Suprapubic skin (tissue), 3 donors: ENCODE measurements around the gene EXPH5.

ENCODE experiments used
- EP300 ChIP-seq: sonication (generic); formaldehyde crosslinking; IDR thresholded peaks from one replicate; pipeline ENCODE4 v1.6.1; 2017; ENCODE audit warnings: antibody characterized with exemption
- POLR2A ChIP-seq, 2 donors: fragments of 450-650 bp; IDR thresholded peaks; one replicate each; pipeline ENCODE4 v1.6.1; 2017; ENCODE audit warnings: antibody characterized with exemption in 2 of 2, mild to moderate bottlenecking in 2 of 2, moderate library complexity in 2 of 2
- TF ChIP-seq, protein P1 (sequence below), 2 donors: fragments of 200-600 bp in 1 of 2; fragments of 450-650 bp in 1 of 2; sonication (generic) in 1 of 2; IDR thresholded peaks; one replicate each; pipeline ENCODE4 v1.5.1; 2016 to 2019; ENCODE audit warnings: antibody characterized with exemption in 2 of 2, mild to moderate bottlenecking in 1 of 2, moderate library complexity in 1 of 2

GRCh38 chr11:108511851-108512474 lies 81.6 kb downstream of the EXPH5 start:
- TF ChIP-seq, protein P1, sequence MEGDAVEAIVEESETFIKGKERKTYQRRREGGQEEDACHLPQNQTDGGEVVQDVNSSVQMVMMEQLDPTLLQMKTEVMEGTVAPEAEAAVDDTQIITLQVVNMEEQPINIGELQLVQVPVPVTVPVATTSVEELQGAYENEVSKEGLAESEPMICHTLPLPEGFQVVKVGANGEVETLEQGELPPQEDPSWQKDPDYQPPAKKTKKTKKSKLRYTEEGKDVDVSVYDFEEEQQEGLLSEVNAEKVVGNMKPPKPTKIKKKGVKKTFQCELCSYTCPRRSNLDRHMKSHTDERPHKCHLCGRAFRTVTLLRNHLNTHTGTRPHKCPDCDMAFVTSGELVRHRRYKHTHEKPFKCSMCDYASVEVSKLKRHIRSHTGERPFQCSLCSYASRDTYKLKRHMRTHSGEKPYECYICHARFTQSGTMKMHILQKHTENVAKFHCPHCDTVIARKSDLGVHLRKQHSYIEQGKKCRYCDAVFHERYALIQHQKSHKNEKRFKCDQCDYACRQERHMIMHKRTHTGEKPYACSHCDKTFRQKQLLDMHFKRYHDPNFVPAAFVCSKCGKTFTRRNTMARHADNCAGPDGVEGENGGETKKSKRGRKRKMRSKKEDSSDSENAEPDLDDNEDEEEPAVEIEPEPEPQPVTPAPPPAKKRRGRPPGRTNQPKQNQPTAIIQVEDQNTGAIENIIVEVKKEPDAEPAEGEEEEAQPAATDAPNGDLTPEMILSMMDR (IDR thresholded peaks at IDR 0.05) = no peak
- TF ChIP-seq EP300 (no peak), POLR2A (IDR thresholded peaks at IDR 0.05) (no peak)
